H9 (cell line): ENCODE results near the gene CUEDC1. TPM values are rescaled to one million over a fixed set of nuclear protein-coding genes. Genes with fewer than 3 reads are reported as not detected.
"Not testable (repeated sequence)": the region's sequence is repeated elsewhere in the genome, so short reads cannot be mapped to it uniquely, and the experiment has no call there.

Experiments
- DNase-seq: peaks from one replicate; pipeline ENCODE4 v3.0.0-alpha.2; 2017
- H2AFZ ChIP-seq: one replicate; pipeline ENCODE4 v1.6.1; 2013; ENCODE audit warnings: mild to moderate bottlenecking, low read length, control low read depth, moderate library complexity
- H2AK5ac ChIP-seq: 2 replicates; pipeline ENCODE4 v1.6.1; 2013; ENCODE audit warnings: low read length, control low read depth, mixed read lengths; ENCODE audit not compliant: insufficient read length
- H2BK120ac ChIP-seq: one replicate; pipeline ENCODE4 v1.6.1; 2013; ENCODE audit warnings: low read depth, mild to moderate bottlenecking, low read length, control low read depth, inconsistent platforms; ENCODE audit not compliant: poor library complexity, severe bottlenecking
- H2BK12ac ChIP-seq: 2 replicates; pipeline ENCODE4 v1.6.1; 2013; ENCODE audit warnings: low read length, control low read depth, mixed read lengths, low read depth; ENCODE audit not compliant: insufficient read length
- H2BK15ac ChIP-seq: 2 replicates; pipeline ENCODE4 v1.6.1; 2013; ENCODE audit warnings: low read depth, low read length, control low read depth
- H2BK20ac ChIP-seq: one replicate; pipeline ENCODE4 v1.6.1; 2013; ENCODE audit warnings: low read depth, mild to moderate bottlenecking, low read length, control low read depth, inconsistent platforms; ENCODE audit not compliant: poor library complexity, severe bottlenecking
- H2BK5ac ChIP-seq: 2 replicates; pipeline ENCODE4 v1.6.1; 2013; ENCODE audit warnings: low read length, control low read depth, mixed read lengths; ENCODE audit not compliant: insufficient read length
- H3K14ac ChIP-seq: 2 replicates; pipeline ENCODE4 v1.6.1; 2013; ENCODE audit warnings: low read length, control low read depth; ENCODE audit not compliant: insufficient read depth
- H3K18ac ChIP-seq: 2 replicates; pipeline ENCODE4 v1.6.1; 2013; ENCODE audit warnings: low read depth, mild to moderate bottlenecking, mixed read lengths, low read length, control low read depth; ENCODE audit not compliant: insufficient read length
- H3K23ac ChIP-seq: 2 replicates; pipeline ENCODE4 v1.6.1; 2013; ENCODE audit warnings: low read length, control low read depth, mixed read lengths, low read depth; ENCODE audit not compliant: insufficient read length
- H3K23me2 ChIP-seq: 2 replicates; pipeline ENCODE4 v1.6.1; 2013; ENCODE audit warnings: low read depth, mild to moderate bottlenecking, mixed read lengths, low read length, control low read depth; ENCODE audit not compliant: insufficient read length, poor library complexity, severe bottlenecking
- H3K27ac ChIP-seq: 2 replicates; pipeline ENCODE4 v1.5.1; 2013; ENCODE audit warnings: low read length, control low read depth, mixed read lengths, low read depth; ENCODE audit not compliant: insufficient read length
- H3K27me3 ChIP-seq: 2 replicates; pipeline ENCODE4 v1.6.1; 2013; ENCODE audit warnings: low read length, control low read depth, inconsistent platforms; ENCODE audit not compliant: insufficient read depth
- H3K4ac ChIP-seq: 2 replicates; pipeline ENCODE4 v1.6.1; 2013; ENCODE audit warnings: low read depth, mild to moderate bottlenecking, control low read depth, inconsistent platforms, low read length, moderate library complexity
- H3K4me1 ChIP-seq: 2 replicates; pipeline ENCODE4 v1.6.1; 2013; ENCODE audit warnings: low read length, control low read depth, inconsistent platforms; ENCODE audit not compliant: insufficient read depth
- H3K4me2 ChIP-seq: 2 replicates; pipeline ENCODE4 v1.6.1; 2013; ENCODE audit warnings: low read length, control low read depth, mixed read lengths; ENCODE audit not compliant: insufficient read length, insufficient read depth
- H3K56ac ChIP-seq: 2 replicates; pipeline ENCODE4 v1.6.1; 2013; ENCODE audit warnings: low read depth, mild to moderate bottlenecking, mixed read lengths, low read length, control low read depth; ENCODE audit not compliant: insufficient read length
- H3K79me1 ChIP-seq: 2 replicates; pipeline ENCODE4 v1.6.1; 2013; ENCODE audit warnings: low read depth, mild to moderate bottlenecking, moderate library complexity, low read length, control low read depth, inconsistent platforms; ENCODE audit not compliant: insufficient read depth, poor library complexity, severe bottlenecking
- H3K79me2 ChIP-seq: 2 replicates; pipeline ENCODE4 v1.6.1; 2013; ENCODE audit warnings: low read length, control low read depth, inconsistent platforms; ENCODE audit not compliant: insufficient read depth
- H3K9ac ChIP-seq: 2 replicates; pipeline ENCODE4 v1.6.1; 2013; ENCODE audit warnings: low read length, control low read depth, mixed read lengths; ENCODE audit not compliant: insufficient read length; ENCODE audit errors: extremely low read depth
- H3K9me3 ChIP-seq: one replicate; pipeline ENCODE4 v1.6.1; 2013; ENCODE audit warnings: low read depth, low read length, inconsistent platforms; ENCODE audit not compliant: control insufficient read depth
- H3T11ph ChIP-seq: one replicate; pipeline ENCODE4 v1.6.1; 2013; ENCODE audit warnings: mild to moderate bottlenecking, low read length, control low read depth, inconsistent platforms
- H4K20me1 ChIP-seq: one replicate; pipeline ENCODE4 v1.6.1; 2013; ENCODE audit not compliant: control insufficient read depth, insufficient read length, insufficient read depth
- H4K5ac ChIP-seq: 2 replicates; pipeline ENCODE4 v1.6.1; 2013; ENCODE audit warnings: low read depth, mild to moderate bottlenecking, mixed read lengths, low read length, control low read depth; ENCODE audit not compliant: insufficient read length
- H4K8ac ChIP-seq: replicated peaks from 2 replicates; pipeline ENCODE4 v1.6.1; 2013; ENCODE audit warnings: low read length, control low read depth, mixed read lengths, low read depth; ENCODE audit not compliant: insufficient read length
- H4K91ac ChIP-seq: 2 replicates; pipeline ENCODE4 v1.6.1; 2013; ENCODE audit warnings: low read depth, mild to moderate bottlenecking, moderate library complexity, mixed read lengths, low read length, control low read depth; ENCODE audit not compliant: insufficient read length
- H3K27ac Mint-ChIP-seq, 3 experiments: 2 replicates in 2 of 3; 3 replicates in 1 of 3; pipeline ENCODE4 v1.8.0; 2020 to 2021; ENCODE audit warnings: mixed read lengths in 3 of 3, mild to moderate bottlenecking in 1 of 3, moderate library complexity in 1 of 3
- H3K27me3 Mint-ChIP-seq: 2 replicates; pipeline ENCODE4 v1.8.0; 2021; ENCODE audit warnings: low read depth, mild to moderate bottlenecking, moderate library complexity, mixed read lengths
- H3K36me3 Mint-ChIP-seq, 3 experiments: 2 replicates in 2 of 3; 3 replicates in 1 of 3; pipeline ENCODE4 v1.8.0; 2020 to 2021; ENCODE audit warnings: low read depth in 3 of 3, mixed read lengths in 3 of 3; ENCODE audit not compliant: insufficient read depth in 1 of 3
- H3K4me1 Mint-ChIP-seq, 2 experiments: 2 replicates each; pipeline ENCODE4 v1.8.0; 2020; ENCODE audit warnings: mixed read lengths in 2 of 2
- H3K4me3 Mint-ChIP-seq, 2 experiments: 2 replicates in 1 of 2; 3 replicates in 1 of 2; pipeline ENCODE4 v1.8.0; 2020 to 2021; ENCODE audit warnings: mild to moderate bottlenecking in 2 of 2, mixed read lengths in 2 of 2, moderate library complexity in 1 of 2
- H3K9me3 Mint-ChIP-seq, 2 experiments: 2 replicates in 1 of 2; 3 replicates in 1 of 2; pipeline ENCODE4 v1.8.0; 2020; ENCODE audit warnings: mild to moderate bottlenecking in 2 of 2, mixed read lengths in 2 of 2, moderate library complexity in 1 of 2
- CTCF ChIP-seq: fragments of 200-600 bp; sonication (generic); conservative IDR thresholded peaks from 3 replicates; pipeline ENCODE4 v1.8.0; 2021; ENCODE audit warnings: antibody characterized with exemption, mild to moderate bottlenecking
- WGBS: extraction: QIAGEN DNeasy Blood & Tissue Kit; methylation state at CpG from one replicate; pipeline ENCODE4 v1.1.7; 2013; ENCODE audit warnings: missing lambda C conversion rate, low lambda C conversion rate, mixed read lengths; ENCODE audit not compliant: insufficient read length; ENCODE audit errors: extremely low coverage; 5-methylcytosine and 5-hydroxymethylcytosine counted together
- total RNA-seq: library from RNA; stranded (reverse); gene quantifications from 2 replicates; pipeline ENCODE4 v1.2.1, GENCODE V29; 2021

Gene CUEDC1
- total RNA-seq, 1 experiment from 2014 or later = 7.3 TPM

GRCh38 chr17:57923182-57923872 lies 31.9 kb downstream of the CUEDC1 start:
- Mint-ChIP-seq H3K27me3 (peaks cover 55% of the 10 kb centered on the region), H3K4me3 (no peak overlapping the region), H3K36me3 (no peaks in the 10 kb centered on the region; a peak in 1 of 7 replicates), H3K4me1 (peaks cover 26 to 50% of the 10 kb centered on the region in 2 experiments), H3K27ac (no peak overlapping the region), H3K9me3 (no peaks in the 10 kb centered on the region)
- Histone ChIP-seq H2AK5ac (no peak overlapping the region), H2BK5ac (no peak overlapping the region), H3K56ac (no peak overlapping the region), H2BK20ac (no peak overlapping the region), H3K4me2 (no peak overlapping the region), H3K27me3 (no peaks in the 10 kb centered on the region; the same call in 1 of the 2 replicates), H3K79me2 (no peaks in the 10 kb centered on the region), H3K9me3 (no peaks in the 10 kb centered on the region), H3K18ac (no peak overlapping the region), H4K20me1 (no peaks in the 10 kb centered on the region), H3K14ac (no peak overlapping the region), H2AFZ (no peak overlapping the region), H2BK15ac (no peak overlapping the region), H3K27ac (no peak overlapping the region), H3T11ph (no peak overlapping the region), H3K79me1 (no peaks in the 10 kb centered on the region), H4K8ac (no peak overlapping the region), H3K23ac (no peak overlapping the region), H3K9ac (no peak overlapping the region), H3K4ac (no peak overlapping the region), H2BK120ac (no peak overlapping the region), H4K91ac (no peak overlapping the region), H2BK12ac (no peak overlapping the region), H3K4me1 (no peaks in the 10 kb centered on the region), H4K5ac (no peak overlapping the region), H3K23me2 (no peaks in the 10 kb centered on the region)
- no peak for TF ChIP-seq CTCF
- WGBS = no CpG with 5 or more reads among the region's 5 CpGs
- no peak for DNase-seq

GRCh38 chr17:57922745-57923144 lies 32.5 kb downstream of the CUEDC1 start:
- not testable (repeated sequence) for H3K14ac ChIP-seq, H2BK15ac ChIP-seq, H3K23ac ChIP-seq, H3K4me1 ChIP-seq, H3K9ac ChIP-seq, H4K91ac ChIP-seq, H3K18ac ChIP-seq, H3K9me3 Mint-ChIP-seq, H3K56ac ChIP-seq, H4K5ac ChIP-seq, H3K27ac Mint-ChIP-seq, H3K36me3 Mint-ChIP-seq, H3K79me1 ChIP-seq, H3K27ac ChIP-seq, H2AK5ac ChIP-seq, H2AFZ ChIP-seq, H3K23me2 ChIP-seq, H2BK20ac ChIP-seq, H2BK5ac ChIP-seq, H3K79me2 ChIP-seq, H3K27me3 ChIP-seq, H2BK120ac ChIP-seq, H4K20me1 ChIP-seq, H3K4me3 Mint-ChIP-seq, H3K4ac ChIP-seq, DNase-seq, H2BK12ac ChIP-seq, H3K4me2 ChIP-seq, H3T11ph ChIP-seq, H4K8ac ChIP-seq, H3K9me3 ChIP-seq
- Mint-ChIP-seq H3K4me1 (peaks cover 32 to 54% of the 10 kb centered on the region in 2 experiments), H3K27me3 (peaks cover 51% of the 10 kb centered on the region)
- no CpG with 5 or more reads among the region's 4 CpGs for WGBS
